ENCODE measurements around the gene SYAP1.
"Not testable (repeated sequence)": the region's sequence is repeated elsewhere in the genome, so short reads cannot be mapped to it uniquely, and the experiment has no call there.

The SYAP1 gene

GRCh38 chrX:16783452-16783851 lies 64.0 kb downstream of the SYAP1 start:
- DNase-seq, result no peak

GRCh38 chrX:16784440-16784839 lies 65.0 kb downstream of the SYAP1 start:
- not testable (repeated sequence) for DNase-seq

- no peak for DNase-seq
These were observed 66.1 kb downstream of the SYAP1 start for GRCh38 chrX:16785247-16786138.

- peak; percentile 96 to 99 for DNase-seq
These were observed 66.9 kb downstream of the SYAP1 start, which contains the start of gene TXLNG for GRCh38 chrX:16786139-16786790. Gene TXLNG (plus strand): TSS chrX:16786466. CDS start chrX:16786488, 22 bp downstream.

- no peak for DNase-seq
These were observed 67.7 kb downstream of the SYAP1 start for GRCh38 chrX:16786791-16787735.

GRCh38 chrX:16788477-16788876 lies 69.1 kb downstream of the SYAP1 start:
- DNase-seq, result no peak

GRCh38 chrX:16796298-16796697 lies 76.9 kb downstream of the SYAP1 start:
- no peak for DNase-seq

GRCh38 chrX:16797358-16797757 lies 77.9 kb downstream of the SYAP1 start:
- peak in 1 of 2 donors; percentile 1 for DNase-seq

- DNase-seq, result no peak
These were observed 78.4 kb downstream of the SYAP1 start for GRCh38 chrX:16797841-16798240.

- DNase-seq, result no peak
These were observed 85.6 kb downstream of the SYAP1 start for GRCh38 chrX:16804923-16805464.

- DNase-seq, result no peak
These were observed 88.1 kb downstream of the SYAP1 start for GRCh38 chrX:16807548-16807947.

GRCh38 chrX:16807976-16808542 lies 88.6 kb downstream of the SYAP1 start:
- DNase-seq, result no peak

GRCh38 chrX:16814597-16814996 lies 95.2 kb downstream of the SYAP1 start:
- no peak for DNase-seq

All from hippocampal formation (tissue), 2 donors.